Tibial nerve (tissue), 4 donors: ENCODE measurements around the gene GSE1.

Experiments
- EP300 ChIP-seq, 2 donors: sonication (generic); formaldehyde crosslinking; IDR thresholded peaks; one replicate each; pipeline ENCODE4 v1.6.1; 2017; ENCODE audit warnings: antibody characterized with exemption in 2 of 2, mild to moderate bottlenecking in 1 of 2
- POLR2A ChIP-seq, 2 donors: fragments of 450-650 bp; IDR thresholded peaks; one replicate each; pipeline ENCODE4 v1.6.1; 2017; ENCODE audit warnings: antibody characterized with exemption in 2 of 2, mild to moderate bottlenecking in 2 of 2, moderate library complexity in 2 of 2
- TF ChIP-seq, protein P1 (sequence below), 5 experiments: fragments of 200-600 bp in 3 of 5; fragments of 450-650 bp in 2 of 5; sonication (generic) in 3 of 5; IDR thresholded peaks; one replicate each; pipeline ENCODE4 v1.5.1; 2016 to 2019; ENCODE audit warnings: antibody characterized with exemption in 5 of 5, mild to moderate bottlenecking in 3 of 5, moderate library complexity in 2 of 5

DNA sequence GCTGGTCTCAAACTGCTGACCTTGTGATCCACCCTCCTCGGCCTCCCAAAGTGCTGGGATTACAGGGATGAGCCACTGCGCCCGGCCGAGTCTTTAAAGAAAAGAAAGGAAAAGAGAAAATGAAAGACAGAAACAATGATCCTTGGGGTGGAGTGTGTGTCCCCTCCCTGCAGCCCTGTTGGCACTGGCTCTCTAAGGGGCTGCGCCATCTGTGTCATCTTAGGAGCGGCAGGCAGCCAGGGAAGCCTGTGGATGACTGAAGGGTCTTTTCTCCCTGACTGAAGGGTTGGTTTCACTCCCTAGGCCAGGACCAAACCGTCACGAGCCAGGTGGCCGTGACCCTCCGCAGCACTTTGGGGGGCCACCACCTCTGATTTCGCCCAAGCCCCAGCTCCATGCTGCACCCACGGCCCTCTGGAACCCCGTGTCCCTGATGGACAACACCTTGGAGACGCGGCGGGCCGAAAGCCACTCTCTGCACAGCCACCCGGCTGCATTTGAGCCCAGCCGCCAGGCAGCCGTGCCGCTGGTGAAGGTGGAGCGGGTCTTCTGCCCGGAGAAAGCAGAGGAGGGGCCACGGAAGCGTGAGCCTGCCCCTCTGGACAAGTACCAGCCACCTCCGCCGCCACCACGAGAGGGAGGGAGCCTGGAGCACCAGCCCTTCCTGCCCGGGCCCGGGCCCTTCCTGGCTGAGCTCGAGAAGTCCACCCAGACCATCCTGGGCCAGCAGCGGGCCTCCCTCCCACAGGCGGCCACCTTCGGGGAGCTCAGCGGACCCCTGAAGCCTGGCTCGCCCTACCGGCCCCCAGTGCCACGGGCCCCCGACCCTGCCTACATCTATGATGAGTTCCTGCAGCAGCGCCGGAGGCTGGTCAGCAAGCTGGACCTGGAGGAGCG is 48.0 kb downstream of the GSE1 start:
- TF ChIP-seq, protein P1, sequence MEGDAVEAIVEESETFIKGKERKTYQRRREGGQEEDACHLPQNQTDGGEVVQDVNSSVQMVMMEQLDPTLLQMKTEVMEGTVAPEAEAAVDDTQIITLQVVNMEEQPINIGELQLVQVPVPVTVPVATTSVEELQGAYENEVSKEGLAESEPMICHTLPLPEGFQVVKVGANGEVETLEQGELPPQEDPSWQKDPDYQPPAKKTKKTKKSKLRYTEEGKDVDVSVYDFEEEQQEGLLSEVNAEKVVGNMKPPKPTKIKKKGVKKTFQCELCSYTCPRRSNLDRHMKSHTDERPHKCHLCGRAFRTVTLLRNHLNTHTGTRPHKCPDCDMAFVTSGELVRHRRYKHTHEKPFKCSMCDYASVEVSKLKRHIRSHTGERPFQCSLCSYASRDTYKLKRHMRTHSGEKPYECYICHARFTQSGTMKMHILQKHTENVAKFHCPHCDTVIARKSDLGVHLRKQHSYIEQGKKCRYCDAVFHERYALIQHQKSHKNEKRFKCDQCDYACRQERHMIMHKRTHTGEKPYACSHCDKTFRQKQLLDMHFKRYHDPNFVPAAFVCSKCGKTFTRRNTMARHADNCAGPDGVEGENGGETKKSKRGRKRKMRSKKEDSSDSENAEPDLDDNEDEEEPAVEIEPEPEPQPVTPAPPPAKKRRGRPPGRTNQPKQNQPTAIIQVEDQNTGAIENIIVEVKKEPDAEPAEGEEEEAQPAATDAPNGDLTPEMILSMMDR (IDR thresholded peaks at IDR 0.05), result no peak
- no peak for TF ChIP-seq POLR2A (IDR thresholded peaks at IDR 0.05)
- no peak for TF ChIP-seq EP300 (IDR thresholded peaks at IDR 0.05)
